ENCODE results near the gene SERINC5. TPM values are rescaled to one million over a fixed set of nuclear protein-coding genes. Genes with fewer than 3 reads are reported as not detected.

Gene SERINC5
- total and polyA plus RNA-seq, 2 donors (not counting 3 experiments of a cell fraction or from before 2014, with no cell fraction given), result 3.2 to 10.1 TPM

DNA sequence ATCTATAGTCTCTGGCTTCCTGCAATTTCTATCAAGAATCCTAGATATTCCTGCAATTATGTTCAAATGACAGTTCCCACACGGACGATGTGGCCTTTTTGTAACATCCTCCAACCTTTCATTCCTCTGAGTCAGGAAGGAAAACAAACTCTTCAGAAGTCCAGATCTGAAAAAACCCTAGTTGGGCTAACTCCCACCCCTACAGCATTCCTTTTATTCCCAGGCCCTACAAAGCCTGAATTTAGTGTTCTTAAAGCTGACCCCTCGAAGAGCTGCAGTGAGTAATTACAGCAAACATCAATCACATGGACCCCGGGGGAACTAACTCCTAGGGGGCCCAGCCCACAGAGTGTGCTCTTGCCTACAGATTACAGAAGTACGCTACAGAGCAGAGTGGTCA is 99.7 kb downstream of the SERINC5 start:
- dilution Hi-C loops (cut with MboI; ENCODE audit: extremely low pct_ligation_motif_present, low sequenced_read_pairs) (no loop called here), intact Hi-C loops (cut with micrococcal nuclease) (no loop called here)
- TF ChIP-seq JUN (IDR thresholded peaks at IDR 0.05; ENCODE audit: borderline replicate concordance, insufficient read depth, insufficient read length, low read depth) (no peak), MYC (IDR thresholded peaks at IDR 0.05; ENCODE audit: low read depth, low read length) (no peak), EZH2 (IDR thresholded peaks at IDR 0.05; ENCODE audit: borderline replicate concordance, low read depth, low read length, severe bottlenecking) (no peak), GATA2 (IDR thresholded peaks at IDR 0.05; ENCODE audit: insufficient read depth, insufficient read length, low read depth, low read length) (no peak), POLR2A (IDR thresholded peaks at IDR 0.05; ENCODE audit: low read depth, low read length) (no peak), POLR2AphosphoS5 (IDR thresholded peaks at IDR 0.05; ENCODE audit: insufficient read depth, low read depth, low read length) (no peak)
- TF ChIP-seq, protein P1, sequence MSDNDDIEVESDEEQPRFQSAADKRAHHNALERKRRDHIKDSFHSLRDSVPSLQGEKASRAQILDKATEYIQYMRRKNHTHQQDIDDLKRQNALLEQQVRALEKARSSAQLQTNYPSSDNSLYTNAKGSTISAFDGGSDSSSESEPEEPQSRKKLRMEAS (IDR thresholded peaks at IDR 0.05; ENCODE audit: insufficient read depth, insufficient read length), result no peak
- TF ChIP-seq, protein P2, sequence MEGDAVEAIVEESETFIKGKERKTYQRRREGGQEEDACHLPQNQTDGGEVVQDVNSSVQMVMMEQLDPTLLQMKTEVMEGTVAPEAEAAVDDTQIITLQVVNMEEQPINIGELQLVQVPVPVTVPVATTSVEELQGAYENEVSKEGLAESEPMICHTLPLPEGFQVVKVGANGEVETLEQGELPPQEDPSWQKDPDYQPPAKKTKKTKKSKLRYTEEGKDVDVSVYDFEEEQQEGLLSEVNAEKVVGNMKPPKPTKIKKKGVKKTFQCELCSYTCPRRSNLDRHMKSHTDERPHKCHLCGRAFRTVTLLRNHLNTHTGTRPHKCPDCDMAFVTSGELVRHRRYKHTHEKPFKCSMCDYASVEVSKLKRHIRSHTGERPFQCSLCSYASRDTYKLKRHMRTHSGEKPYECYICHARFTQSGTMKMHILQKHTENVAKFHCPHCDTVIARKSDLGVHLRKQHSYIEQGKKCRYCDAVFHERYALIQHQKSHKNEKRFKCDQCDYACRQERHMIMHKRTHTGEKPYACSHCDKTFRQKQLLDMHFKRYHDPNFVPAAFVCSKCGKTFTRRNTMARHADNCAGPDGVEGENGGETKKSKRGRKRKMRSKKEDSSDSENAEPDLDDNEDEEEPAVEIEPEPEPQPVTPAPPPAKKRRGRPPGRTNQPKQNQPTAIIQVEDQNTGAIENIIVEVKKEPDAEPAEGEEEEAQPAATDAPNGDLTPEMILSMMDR (IDR thresholded peaks at IDR 0.05; ENCODE audit: extremely low read depth in 1 of 2, insufficient read depth in 1 of 2, low read depth in 1 of 2, low read length in 2 of 2), result no peak
- Histone ChIP-seq H3K27ac (ENCODE audit: insufficient read depth, low read depth, low read length) (no peak overlapping the region), H3K4me3 (replicated peaks in 1 of 3; ENCODE audit: insufficient read depth in 1 of 3, low read depth in 1 of 3, low read length in 3 of 3) (no peak overlapping the region), H3K27me3 (ENCODE audit: control insufficient read depth in 2 of 2, insufficient read depth in 2 of 2, low read length in 2 of 2) (no peaks in the 10 kb centered on the region), H4K20me1 (replicated peaks; ENCODE audit: control insufficient read depth, extremely low read depth, insufficient read depth, low read length) (no peaks in the 10 kb centered on the region), H3K36me3 (ENCODE audit: control insufficient read depth in 2 of 2, extremely low read depth in 1 of 2, insufficient read depth in 2 of 2, low read length in 2 of 2) (no peaks in the 10 kb centered on the region), H3K4me1 (ENCODE audit: control insufficient read depth, extremely low read depth, insufficient read depth, low read length) (no peaks in the 10 kb centered on the region), H3K9me1 (replicated peaks; ENCODE audit: control insufficient read depth, extremely low read depth, insufficient read depth, low read length) (no peaks in the 10 kb centered on the region), H2AFZ (ENCODE audit: low read depth, low read length) (no peak overlapping the region), H3K9me3 (replicated peaks; ENCODE audit: control insufficient read depth, insufficient read depth, low read length) (no peaks in the 10 kb centered on the region), H3K4me2 (ENCODE audit: insufficient read depth, low read length) (no peak overlapping the region), H3K79me2 (ENCODE audit: control insufficient read depth, insufficient read depth, low read length) (no peaks in the 10 kb centered on the region), H3K9ac (replicated peaks; ENCODE audit: extremely low read depth, insufficient read depth, low read length) (no peak overlapping the region)
- no TSS peak for BruUV-seq (replicated peaks)
- CTCF ChIA-PET, result interaction anchor here (1.1 kb wide), 1 partner anchor 12 kb away, joined by 3 read pairs; no protein-coding TSS in a partner anchor
- POLR2A ChIA-PET, result no interaction called here
- FAIRE-seq (no peak), DNase-seq (ENCODE audit: low read depth, low spot score) (no peak)

Measured in endothelial cell of umbilical vein (primary cell).